GM18498 (cell line): Measurements from ENCODE around the gene CALM3.
"Not testable (repeated sequence)": the region's sequence is repeated elsewhere in the genome, so short reads cannot be mapped to it uniquely, and the experiment has no call there.

Experiments used
- ATAC-seq: cut with Tn5 transposase; IDR thresholded peaks from one replicate; pipeline ENCODE4 v1.9.1; 2021; ENCODE audit warnings: mild to moderate bottlenecking, moderate library complexity; ENCODE audit not compliant: unreplicated experiment

Gene CALM3

GRCh38 chr19:46601318-46602224, at the start of gene CALM3:
TSS of gene CALM3 (plus strand) at chr19:46601330. CDS start at chr19:46601435, 105 bp downstream.
- no peak for ATAC-seq

DNA sequence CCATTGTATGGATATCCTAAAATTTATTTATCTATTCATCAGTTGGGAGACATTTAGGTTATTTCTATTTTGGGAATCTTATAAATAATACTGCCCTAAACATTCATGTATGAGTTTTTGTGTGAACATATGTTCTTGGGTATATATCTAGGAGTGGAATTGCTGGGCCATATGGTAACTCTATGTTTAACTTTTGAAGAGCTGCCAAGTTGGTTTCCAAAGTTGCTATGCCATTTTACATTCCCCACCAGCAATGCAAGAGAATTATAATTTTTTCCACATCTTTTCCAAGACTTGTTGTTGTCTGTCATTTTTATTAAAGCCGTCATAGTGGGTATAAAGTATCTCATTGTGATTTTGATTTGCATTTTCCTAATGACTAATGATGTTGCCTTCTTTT, 48.2 kb upstream of the CALM3 start:
- ATAC-seq = no peak

GRCh38 chr19:46554161-46554560, 47.0 kb upstream of the CALM3 start:
- ATAC-seq = no peak

- no peak for ATAC-seq
Measured at GRCh38 chr19:46555628-46556280, 45.4 kb upstream of the CALM3 start.

DNA sequence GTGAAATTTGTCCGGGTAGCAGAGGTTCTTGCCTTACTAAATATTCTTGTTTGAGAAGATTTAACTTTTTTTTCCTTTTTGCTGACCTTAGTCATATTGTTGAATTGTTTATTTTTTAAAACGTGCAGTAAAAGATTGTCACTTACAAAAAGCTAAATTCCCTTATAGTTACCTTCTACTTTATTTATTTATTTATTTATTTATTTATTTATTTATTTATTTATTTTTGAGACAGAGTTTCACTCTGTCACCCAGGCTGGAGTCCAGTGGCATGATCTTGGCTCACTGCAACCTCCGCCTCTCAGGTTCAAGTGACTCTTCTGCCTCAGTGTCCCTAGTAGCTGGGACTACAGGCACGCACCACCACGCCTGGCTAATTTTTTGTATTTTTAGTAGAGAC, 44.7 kb upstream of the CALM3 start:
- not testable (repeated sequence) for ATAC-seq

DNA sequence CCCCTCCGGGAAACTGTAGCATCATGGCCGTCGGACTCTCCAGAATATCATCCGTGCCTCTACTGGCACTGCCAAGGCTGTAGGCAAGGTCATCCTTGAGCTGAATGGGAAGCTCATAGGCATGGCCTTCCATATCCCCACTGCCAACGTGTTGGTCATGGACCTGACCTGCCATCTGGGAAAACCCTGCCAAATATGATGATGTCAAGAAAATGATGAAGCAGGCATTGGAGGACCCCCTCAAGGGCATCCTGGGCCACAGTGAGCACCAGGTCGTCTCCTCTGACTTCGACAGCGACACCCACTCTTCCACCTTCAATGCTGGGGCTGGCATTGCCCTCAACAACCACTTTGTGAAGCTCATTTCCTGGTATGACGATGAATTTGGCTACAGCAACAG, 41.9 kb upstream of the CALM3 start:
- ATAC-seq = no peak

GRCh38 chr19:46559675-46560074, 41.5 kb upstream of the CALM3 start:
- ATAC-seq = not testable (repeated sequence)

- ATAC-seq = no peak
Measured at GRCh38 chr19:46564701-46565100, 36.4 kb upstream of the CALM3 start.

DNA sequence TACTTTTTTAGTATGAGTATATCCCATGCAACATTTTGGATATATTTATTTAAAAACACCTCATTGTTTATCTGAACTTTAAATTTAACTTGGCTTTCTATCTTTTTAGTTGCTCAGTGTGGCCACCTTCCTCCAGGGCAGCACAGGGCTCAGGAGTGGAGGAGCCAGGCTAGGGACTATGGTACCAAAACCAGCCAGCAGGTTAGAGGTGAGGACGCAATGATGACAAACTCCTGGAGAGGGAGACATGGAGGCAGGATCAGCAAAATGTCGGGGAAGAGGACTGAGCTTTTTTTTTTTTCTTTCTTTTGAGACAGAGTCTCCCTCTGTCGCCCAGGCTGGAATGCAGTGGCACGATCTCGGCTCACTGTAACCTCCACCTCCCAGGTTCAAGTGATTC, 29.6 kb upstream of the CALM3 start:
- ATAC-seq = no peak

- ATAC-seq = no peak
Measured at GRCh38 chr19:46573679-46574498, 27.2 kb upstream of the CALM3 start.

DNA sequence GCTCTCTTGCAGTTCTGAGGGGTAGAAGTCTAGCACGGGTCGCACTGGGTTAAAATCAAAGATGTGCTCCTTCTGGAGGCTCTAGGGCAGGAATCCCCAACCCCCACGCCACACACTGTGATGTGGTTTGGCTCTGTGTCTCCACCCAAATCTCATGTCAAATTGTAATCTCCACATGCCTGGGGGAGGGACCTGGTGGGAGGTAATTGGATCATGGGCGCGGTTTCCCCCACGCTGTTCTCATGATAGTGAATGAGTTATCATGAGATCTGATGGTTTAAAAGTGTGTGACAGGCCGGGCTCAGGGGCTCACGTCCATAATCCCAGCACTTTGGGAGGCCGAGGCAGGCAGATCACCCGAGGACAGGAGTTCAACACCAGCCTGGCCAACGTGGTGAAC, 26.6 kb upstream of the CALM3 start:
- no peak for ATAC-seq

- no peak for ATAC-seq
Measured at GRCh38 chr19:46578450-46578849, 22.7 kb upstream of the CALM3 start.

DNA sequence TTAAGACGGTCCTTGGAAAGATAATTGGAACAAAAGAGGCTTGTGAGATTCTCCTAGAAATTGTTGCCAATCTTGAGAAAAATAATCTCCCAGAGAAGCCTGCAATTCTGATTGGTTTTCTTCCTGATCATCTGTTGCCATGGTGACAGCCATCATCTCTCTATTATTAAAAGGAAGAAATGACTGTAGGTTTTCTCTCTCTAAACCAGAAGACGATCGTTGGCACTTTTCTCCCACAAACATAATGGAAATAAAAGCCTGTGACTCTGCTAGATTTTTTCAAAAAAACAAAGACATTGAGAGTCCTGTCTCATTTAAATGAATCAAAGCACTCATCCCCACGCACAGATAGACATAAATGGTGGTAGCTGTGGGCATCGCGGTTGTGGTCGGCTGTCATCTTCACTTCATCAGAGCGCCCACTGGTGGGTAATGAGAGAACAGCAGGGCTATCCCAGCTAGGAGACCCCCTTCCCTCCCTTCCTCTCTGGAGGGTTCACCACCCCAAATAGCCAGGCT, 21.7 kb upstream of the CALM3 start:
- no peak for ATAC-seq

DNA sequence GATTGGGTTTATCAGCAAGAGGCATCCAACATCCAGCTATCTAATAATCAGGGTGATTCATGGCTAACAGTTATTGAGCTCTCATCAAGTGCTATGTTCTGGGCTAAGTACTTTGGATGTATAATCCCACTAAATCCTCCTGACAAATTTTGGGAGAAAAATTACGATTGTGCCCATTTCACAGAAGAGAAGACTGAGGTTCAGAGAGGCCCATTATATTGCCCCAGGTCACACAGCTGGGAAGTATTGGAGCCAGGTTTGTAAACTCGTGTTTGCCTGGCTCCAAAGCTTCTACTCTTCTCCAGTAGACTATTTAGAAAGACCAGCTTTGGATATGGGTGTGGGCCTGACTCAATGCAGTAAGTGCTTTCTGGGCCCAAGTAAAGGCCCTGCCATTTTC, 20.9 kb upstream of the CALM3 start:
- ATAC-seq = no peak

GRCh38 chr19:46585539-46585938, 15.6 kb upstream of the CALM3 start:
- no peak for ATAC-seq

DNA sequence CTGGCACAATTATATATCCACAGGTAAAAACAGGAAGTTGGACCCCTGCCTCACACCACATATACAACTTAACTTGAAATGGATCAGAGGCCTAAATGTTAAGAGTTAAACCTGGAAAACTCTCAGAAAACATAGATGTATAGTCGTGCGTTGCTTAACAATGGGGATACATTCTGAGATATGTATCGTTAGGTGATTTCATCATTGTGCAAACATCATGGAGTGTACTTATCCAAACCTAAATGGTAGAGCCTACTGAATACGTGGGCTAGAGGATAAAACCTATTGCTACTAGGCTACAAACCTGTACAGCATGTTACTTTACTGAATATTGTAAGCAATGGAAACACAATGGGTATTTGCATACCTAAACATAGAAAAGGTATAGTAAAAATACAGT, 14.8 kb upstream of the CALM3 start:
- no peak for ATAC-seq

GRCh38 chr19:46587861-46588260, 13.3 kb upstream of the CALM3 start:
- ATAC-seq = no peak

GRCh38 chr19:46591254-46591653, 9.9 kb upstream of the CALM3 start:
- ATAC-seq = no peak

DNA sequence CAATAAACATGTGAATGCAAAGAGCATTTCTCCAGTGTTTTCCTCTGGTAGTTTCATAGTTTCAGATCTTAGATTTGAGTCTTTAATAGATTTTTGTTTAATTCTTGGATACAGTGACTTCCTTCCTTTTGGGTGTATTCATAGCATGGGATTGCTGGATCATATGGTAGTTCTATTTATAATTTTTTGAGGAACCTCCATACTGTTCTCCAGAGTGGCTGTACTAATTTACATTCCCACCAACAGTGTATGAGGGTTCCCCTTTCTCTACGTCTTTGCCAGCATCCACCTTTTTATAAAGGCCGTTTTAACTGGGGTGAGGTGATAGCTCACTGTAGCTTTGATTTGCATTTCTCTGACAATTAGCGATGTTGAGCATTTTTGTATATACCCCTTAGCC, 9.3 kb upstream of the CALM3 start:
- ATAC-seq = no peak

DNA sequence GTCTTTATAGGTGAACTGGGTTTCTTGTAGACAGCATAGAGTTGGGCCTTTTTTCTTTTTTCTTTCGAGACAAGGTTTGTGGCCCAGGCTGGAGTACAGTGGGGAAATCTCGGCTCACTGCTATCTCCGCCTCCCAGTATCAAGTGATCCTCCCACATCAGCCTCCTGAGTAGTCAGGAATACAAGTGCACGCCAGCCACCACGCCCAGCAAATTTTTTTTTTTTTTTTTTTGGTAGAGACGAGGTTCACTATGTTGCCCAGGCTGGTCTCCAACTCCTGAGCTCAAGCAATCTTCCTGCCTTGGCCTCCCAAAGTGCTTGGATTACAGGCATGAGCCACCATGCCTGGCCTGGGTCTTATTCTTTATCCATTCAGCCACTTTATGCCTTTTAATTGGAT, 5.1 kb upstream of the CALM3 start:
- no peak for ATAC-seq

- no peak for ATAC-seq
Measured at GRCh38 chr19:46598372-46598917, 2.7 kb upstream of the CALM3 start.
